Uterus (tissue), 4 donors: ENCODE measurements around the gene DUOX1. TPM values are rescaled to one million over a fixed set of nuclear protein-coding genes. Genes with fewer than 3 reads are reported as not detected.
A peak's percentile ranks its signal among the peaks of the same experiment; 100 is the strongest.

ENCODE experiments used
- DNase-seq, 2 donors: peaks; one replicate each; pipeline ENCODE4 v3.0.0-alpha.2; 2019 to 2020
- H3K27ac ChIP-seq, 2 donors: fragments of 200-600 bp; sonication (generic); 1 replicate in 1 of 2; 2 replicates in 1 of 2; pipeline ENCODE4 v1.5.1; 2016 to 2018
- H3K27me3 ChIP-seq, 2 donors: fragments of 200-600 bp; sonication (generic); one replicate each; pipeline ENCODE4 v1.5.1; 2018 to 2019; ENCODE audit warnings: control low read depth in 1 of 2
- H3K36me3 ChIP-seq, 2 donors: fragments of 200-600 bp; sonication (generic); one replicate each; pipeline ENCODE4 v1.5.1; 2019; ENCODE audit warnings: control low read depth in 1 of 2
- H3K4me1 ChIP-seq, 2 donors: fragments of 200-600 bp; sonication (generic); one replicate each; pipeline ENCODE4 v1.5.1; 2018 to 2019; ENCODE audit warnings: control low read depth in 1 of 2
- H3K4me3 ChIP-seq, 2 donors: fragments of 200-600 bp; sonication (generic); 1 replicate in 1 of 2; 2 replicates in 1 of 2; pipeline ENCODE4 v1.5.1; 2018 to 2019; ENCODE audit warnings: mild to moderate bottlenecking in 1 of 2
- H3K9me3 ChIP-seq, 2 donors: fragments of 200-600 bp; sonication (generic); one replicate each; pipeline ENCODE4 v1.5.1; 2019; ENCODE audit warnings: control low read depth in 1 of 2
- POLR2A ChIP-seq, 2 donors: fragments of 450-650 bp; IDR thresholded peaks; one replicate each; pipeline ENCODE4 v1.6.1; 2016; ENCODE audit warnings: antibody characterized with exemption in 2 of 2, mild to moderate bottlenecking in 1 of 2, moderate library complexity in 1 of 2
- intact Hi-C: fragments of 100-400 bp; cut with DNase I; formaldehyde crosslinking; loops from one replicate; pipeline ENCODE4 v1.15.1; 2023; ENCODE audit warnings: low total_unique reads
- total RNA-seq, 4 donors: library from RNA; depleted of rRNA in 3 of 4; stranded (reverse); fragments of >200 nt in 3 of 4; gene quantifications; one replicate each; pipeline versions ENCODE4 v1.1.0 to v1.2.4, GENCODE V29; 2014 to 2023
- TF ChIP-seq, protein P1 (sequence below), 4 experiments: fragments of 200-600 bp in 2 of 4; fragments of 450-650 bp in 2 of 4; sonication (generic) in 2 of 4; IDR thresholded peaks; one replicate each; pipeline ENCODE4 v1.5.1; 2016 to 2019; ENCODE audit warnings: antibody characterized with exemption in 4 of 4, mild to moderate bottlenecking in 2 of 4, moderate library complexity in 1 of 4
- donor health status: DM: yes; HTN: yes; CAD: no.

The DUOX1 gene
- total RNA-seq, 4 donors from 2014 or later: 0.24 to 1.3 (median 0.26) TPM; not detected in 1

DNA sequence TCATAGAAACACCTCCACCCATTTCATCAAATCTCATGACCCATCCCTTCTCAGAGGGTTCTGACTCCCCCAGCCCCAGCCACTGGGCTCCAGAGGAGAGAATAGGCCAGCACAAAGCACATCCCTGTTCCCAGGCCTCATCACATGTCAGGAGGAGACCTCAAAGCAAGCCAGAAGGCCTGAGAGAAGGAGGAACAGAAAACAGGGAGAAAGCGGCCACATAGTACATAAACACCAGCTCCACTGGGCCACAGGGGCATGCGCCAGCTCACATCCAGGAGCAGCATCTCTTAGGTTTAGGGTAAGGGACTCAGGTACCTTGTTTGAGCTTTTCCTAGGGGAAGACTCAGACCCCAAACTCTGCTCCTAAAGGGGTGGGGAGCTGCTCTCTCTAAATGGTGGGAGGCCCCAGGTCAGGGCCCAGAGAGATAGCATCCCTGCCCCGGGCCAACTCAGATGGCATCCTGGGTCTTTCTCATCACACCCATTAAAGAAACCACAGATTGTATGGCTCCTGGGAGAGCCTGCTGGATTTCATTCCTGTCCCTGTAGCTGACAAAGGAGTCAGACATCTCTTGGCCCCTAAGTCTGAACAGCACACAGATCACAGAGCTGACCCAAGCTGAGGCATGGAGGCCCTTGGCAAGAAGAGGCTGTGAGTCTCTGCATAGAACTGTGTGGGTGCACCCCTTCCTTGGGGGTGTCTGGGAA is 55.4 kb downstream of the DUOX1 start:
- Histone ChIP-seq H3K9me3 (no peaks in the 10 kb centered on the region), H3K27me3 (no peaks in the 10 kb centered on the region), H3K27ac (peak overlapping the region in 1 of 2 donors; percentile 20), H3K4me3 (no peak overlapping the region), H3K4me1 (no peaks in the 10 kb centered on the region), H3K36me3 (no peaks in the 10 kb centered on the region)
- no peak for TF ChIP-seq POLR2A (IDR thresholded peaks at IDR 0.05)
- TF ChIP-seq, protein P1, sequence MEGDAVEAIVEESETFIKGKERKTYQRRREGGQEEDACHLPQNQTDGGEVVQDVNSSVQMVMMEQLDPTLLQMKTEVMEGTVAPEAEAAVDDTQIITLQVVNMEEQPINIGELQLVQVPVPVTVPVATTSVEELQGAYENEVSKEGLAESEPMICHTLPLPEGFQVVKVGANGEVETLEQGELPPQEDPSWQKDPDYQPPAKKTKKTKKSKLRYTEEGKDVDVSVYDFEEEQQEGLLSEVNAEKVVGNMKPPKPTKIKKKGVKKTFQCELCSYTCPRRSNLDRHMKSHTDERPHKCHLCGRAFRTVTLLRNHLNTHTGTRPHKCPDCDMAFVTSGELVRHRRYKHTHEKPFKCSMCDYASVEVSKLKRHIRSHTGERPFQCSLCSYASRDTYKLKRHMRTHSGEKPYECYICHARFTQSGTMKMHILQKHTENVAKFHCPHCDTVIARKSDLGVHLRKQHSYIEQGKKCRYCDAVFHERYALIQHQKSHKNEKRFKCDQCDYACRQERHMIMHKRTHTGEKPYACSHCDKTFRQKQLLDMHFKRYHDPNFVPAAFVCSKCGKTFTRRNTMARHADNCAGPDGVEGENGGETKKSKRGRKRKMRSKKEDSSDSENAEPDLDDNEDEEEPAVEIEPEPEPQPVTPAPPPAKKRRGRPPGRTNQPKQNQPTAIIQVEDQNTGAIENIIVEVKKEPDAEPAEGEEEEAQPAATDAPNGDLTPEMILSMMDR (IDR thresholded peaks at IDR 0.05): no peak
- intact Hi-C loops: no loop called here
- no peak for DNase-seq

DNA sequence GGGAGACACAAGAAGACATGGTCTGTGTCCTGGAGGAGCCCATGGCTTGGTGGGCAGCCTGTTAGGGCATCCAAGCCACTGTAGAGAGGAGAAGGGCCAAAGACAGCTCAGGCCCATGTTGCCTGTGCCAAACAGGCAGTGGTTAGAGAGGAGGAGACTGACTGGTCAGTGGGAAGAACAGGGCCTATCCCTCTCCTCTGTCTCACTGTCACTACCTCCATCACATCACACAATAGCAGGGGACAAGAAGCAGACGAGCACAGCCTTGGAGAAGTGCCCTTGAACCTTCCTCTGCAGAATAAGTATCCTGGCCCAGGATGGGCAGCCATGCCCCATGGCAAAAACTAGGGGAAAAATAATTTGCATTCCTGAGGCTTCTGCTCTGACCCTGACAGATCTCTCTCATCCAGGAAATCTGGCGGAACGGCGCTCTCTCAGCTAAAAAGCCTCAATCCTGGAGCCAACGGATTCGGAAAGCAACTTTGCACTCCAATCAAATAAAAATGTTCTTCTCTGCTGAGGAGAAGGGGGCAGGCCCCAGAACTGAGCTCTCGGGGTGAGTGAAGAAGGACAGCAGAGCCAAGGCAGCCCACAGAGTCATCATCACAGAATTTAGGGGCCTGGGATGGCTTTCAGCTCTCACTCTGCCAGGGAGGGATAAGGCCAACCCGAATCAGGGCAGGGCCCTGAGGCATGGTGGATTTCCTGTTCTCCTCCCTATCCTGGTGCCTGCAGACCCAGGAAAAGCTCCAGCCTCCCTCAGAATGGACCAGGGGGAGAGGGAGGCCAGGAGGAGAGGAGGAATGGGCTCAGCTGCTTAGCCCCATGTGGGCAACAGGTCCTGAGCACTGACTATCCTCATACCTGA is 56.3 kb downstream of the DUOX1 start:
- no peak for TF ChIP-seq POLR2A (IDR thresholded peaks at IDR 0.05)
- TF ChIP-seq, protein P1 (IDR thresholded peaks at IDR 0.05): no peak
- H3K9me3 ChIP-seq: no peaks in the 10 kb centered on the region
- DNase-seq: no peak
- H3K4me3 ChIP-seq: peak overlapping the region; percentile 56 to 97
- intact Hi-C loops: no loop called here
- H3K4me1 ChIP-seq: no peaks in the 10 kb centered on the region
- no peaks in the 10 kb centered on the region for H3K36me3 ChIP-seq
- H3K27me3 ChIP-seq: no peaks in the 10 kb centered on the region
- peak overlapping the region; percentile 86 to 98 for H3K27ac ChIP-seq

DNA sequence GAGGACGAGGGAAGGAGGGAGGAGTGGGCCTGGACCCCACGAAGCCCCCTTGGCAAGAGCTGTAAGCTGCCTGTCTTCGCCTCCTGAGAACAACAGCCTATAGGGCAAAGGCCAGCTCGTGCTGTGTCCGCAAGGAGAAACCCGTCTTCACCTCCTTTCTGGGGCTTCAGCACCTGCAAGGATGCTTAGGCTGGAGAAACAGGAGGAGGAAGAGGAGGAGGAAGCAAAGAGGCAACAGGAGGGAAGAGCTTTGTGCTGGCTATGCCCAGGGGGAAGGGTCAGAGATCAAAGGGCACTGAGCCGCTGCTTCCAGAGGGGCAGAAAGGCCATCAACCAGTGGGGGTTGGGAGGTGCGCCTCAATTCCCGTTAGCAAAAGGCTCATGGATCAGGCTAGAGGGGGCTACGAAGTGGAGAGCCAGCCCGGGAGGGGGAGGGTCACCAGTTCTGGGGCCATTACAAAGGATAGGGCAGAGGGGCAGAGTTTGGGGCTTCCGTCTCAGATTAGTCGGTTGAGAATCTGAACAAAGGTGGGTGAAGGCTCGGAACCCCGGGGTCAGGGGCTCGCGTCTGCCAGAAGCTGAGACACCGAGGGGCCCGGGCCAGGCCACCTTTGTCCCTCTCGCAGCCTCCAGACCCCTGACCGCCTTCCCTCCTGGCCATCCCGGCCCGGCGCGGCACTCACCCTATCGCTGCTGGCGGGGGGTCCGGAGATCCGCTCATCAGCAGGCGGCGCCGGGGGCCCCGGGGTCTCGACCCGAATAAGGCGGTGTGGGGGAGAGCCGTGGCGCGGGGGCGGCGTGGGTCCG is 57.2 kb downstream of the DUOX1 start:
- H3K4me1 ChIP-seq: no peaks in the 10 kb centered on the region
- peak overlapping the region; percentile 86 to 98 for H3K27ac ChIP-seq
- DNase-seq: no peak
- intact Hi-C loops: no loop called here
- H3K27me3 ChIP-seq: no peaks in the 10 kb centered on the region
- no peak for TF ChIP-seq POLR2A (IDR thresholded peaks at IDR 0.05)
- TF ChIP-seq, protein P1 (IDR thresholded peaks at IDR 0.05): no peak
- peak overlapping the region; percentile 56 to 97 for H3K4me3 ChIP-seq
- no peaks in the 10 kb centered on the region for H3K9me3 ChIP-seq
- H3K36me3 ChIP-seq: no peaks in the 10 kb centered on the region

DNA sequence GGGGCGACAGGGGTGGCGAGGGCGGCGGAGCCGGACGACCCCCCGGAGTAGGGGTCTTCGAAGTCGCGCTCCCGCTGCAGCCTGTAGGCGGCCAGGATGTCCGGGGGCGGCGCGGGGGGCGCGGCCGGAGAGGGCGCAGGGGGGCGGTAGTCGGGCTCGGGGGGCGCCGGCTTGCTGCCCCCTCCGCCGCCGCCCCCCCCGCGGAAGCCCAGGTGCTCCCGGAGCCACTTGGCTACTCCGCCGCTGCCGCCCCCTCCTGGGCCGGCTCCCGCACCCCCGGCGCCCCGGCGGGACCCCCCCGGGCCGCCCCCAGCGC is 57.7 kb downstream of the DUOX1 start:
- Histone ChIP-seq H3K27ac (peak overlapping the region; percentile 86 to 98), H3K9me3 (no peaks in the 10 kb centered on the region), H3K4me3 (peak overlapping the region; percentile 56 to 97), H3K36me3 (no peaks in the 10 kb centered on the region), H3K4me1 (no peaks in the 10 kb centered on the region), H3K27me3 (no peaks in the 10 kb centered on the region)
- intact Hi-C loops: no loop called here
- no peak for DNase-seq
- no peak for TF ChIP-seq POLR2A (IDR thresholded peaks at IDR 0.05)
- TF ChIP-seq, protein P1 (IDR thresholded peaks at IDR 0.05): no peak
